ENCODE measurements around the gene ANKRD13C.
"Not testable (repeated sequence)": the region's sequence is repeated elsewhere in the genome, so short reads cannot be mapped to it uniquely, and the experiment has no call there.

The ANKRD13C gene

GRCh38 chr1:70358921-70359564, 4.5 kb upstream of the ANKRD13C start:
- DNase-seq, result no peak

GRCh38 chr1:70355920-70356319, 1.4 kb upstream of the ANKRD13C start:
- no peak for DNase-seq

GRCh38 chr1:70355111-70355407, 537 bp upstream of the ANKRD13C start:
- DNase-seq, result no peak

- peak in 8 of 14 donors; percentile 44 to 83 (median 63) for DNase-seq
Measured at GRCh38 chr1:70353601-70354331, 756 bp downstream of the ANKRD13C start.

GRCh38 chr1:70353044-70353443, 1.5 kb downstream of the ANKRD13C start:
- DNase-seq, result no peak

GRCh38 chr1:70349799-70350198, 4.7 kb downstream of the ANKRD13C start:
- not testable (repeated sequence) for DNase-seq

- DNase-seq, result no peak
Measured at GRCh38 chr1:70348399-70349165, 5.9 kb downstream of the ANKRD13C start.

- DNase-seq, result not testable (repeated sequence)
Measured at GRCh38 chr1:70339644-70340043, 14.9 kb downstream of the ANKRD13C start.

- DNase-seq, result no peak
Measured at GRCh38 chr1:70336050-70336449, 18.5 kb downstream of the ANKRD13C start.

GRCh38 chr1:70334436-70334835, 20.1 kb downstream of the ANKRD13C start:
- no peak for DNase-seq

- DNase-seq, result no peak
Measured at GRCh38 chr1:70333245-70333644, 21.3 kb downstream of the ANKRD13C start.

GRCh38 chr1:70331962-70332361, 22.6 kb downstream of the ANKRD13C start:
- DNase-seq, result no peak

- DNase-seq, result no peak
Measured at GRCh38 chr1:70327306-70328076, 27.0 kb downstream of the ANKRD13C start.

- DNase-seq, result no peak
Measured at GRCh38 chr1:70324683-70325082, 29.8 kb downstream of the ANKRD13C start.

GRCh38 chr1:70319750-70320149, 34.8 kb downstream of the ANKRD13C start:
- no peak for DNase-seq

GRCh38 chr1:70318191-70318590, 36.3 kb downstream of the ANKRD13C start:
- no peak for DNase-seq

- DNase-seq, result no peak
Measured at GRCh38 chr1:70317087-70317486, 37.4 kb downstream of the ANKRD13C start.

GRCh38 chr1:70315782-70316181, 38.7 kb downstream of the ANKRD13C start:
- DNase-seq, result no peak

- no peak for DNase-seq
Measured at GRCh38 chr1:70314706-70315304, 39.7 kb downstream of the ANKRD13C start.

GRCh38 chr1:70311369-70311768, 43.2 kb downstream of the ANKRD13C start:
- DNase-seq, result no peak

GRCh38 chr1:70299472-70299871, 55.0 kb downstream of the ANKRD13C start:
- no peak for DNase-seq

- no peak for DNase-seq
Measured at GRCh38 chr1:70295749-70296148, 58.8 kb downstream of the ANKRD13C start.

Measured in C1 segment of cervical spinal cord (tissue), 14 donors.